BE2C (cell line): ENCODE measurements around the gene MRGPRE.

Experiments used
- DNase-seq: peaks from one replicate; pipeline ENCODE4 v3.0.0-alpha.2; 2020
- H3K27me3 ChIP-seq: fragments of 250-450 bp; sonication (Bioruptor Pico); 2 replicates; pipeline ENCODE4 v1.5.1; 2020; ENCODE audit warnings: mild to moderate bottlenecking
- H3K36me3 ChIP-seq: fragments of 250-450 bp; sonication (Bioruptor Pico); 2 replicates; pipeline ENCODE4 v1.5.1; 2020; ENCODE audit warnings: mild to moderate bottlenecking
- H3K4me1 ChIP-seq: fragments of 250-450 bp; sonication (Bioruptor Pico); 2 replicates; pipeline ENCODE4 v1.5.1; 2020
- H3K4me3 ChIP-seq: 2 replicates; pipeline ENCODE4 v1.5.1; 2011; ENCODE audit warnings: low read depth, low read length
- H3K9me3 ChIP-seq: fragments of 250-450 bp; sonication (Bioruptor Pico); 2 replicates; pipeline ENCODE4 v1.5.1; 2020
- TF ChIP-seq, protein P1 (sequence below): IDR thresholded peaks from 2 replicates; pipeline ENCODE4 v1.5.1; 2012; ENCODE audit warnings: mild to moderate bottlenecking, low read depth, low read length

MRGPRE gene

DNA sequence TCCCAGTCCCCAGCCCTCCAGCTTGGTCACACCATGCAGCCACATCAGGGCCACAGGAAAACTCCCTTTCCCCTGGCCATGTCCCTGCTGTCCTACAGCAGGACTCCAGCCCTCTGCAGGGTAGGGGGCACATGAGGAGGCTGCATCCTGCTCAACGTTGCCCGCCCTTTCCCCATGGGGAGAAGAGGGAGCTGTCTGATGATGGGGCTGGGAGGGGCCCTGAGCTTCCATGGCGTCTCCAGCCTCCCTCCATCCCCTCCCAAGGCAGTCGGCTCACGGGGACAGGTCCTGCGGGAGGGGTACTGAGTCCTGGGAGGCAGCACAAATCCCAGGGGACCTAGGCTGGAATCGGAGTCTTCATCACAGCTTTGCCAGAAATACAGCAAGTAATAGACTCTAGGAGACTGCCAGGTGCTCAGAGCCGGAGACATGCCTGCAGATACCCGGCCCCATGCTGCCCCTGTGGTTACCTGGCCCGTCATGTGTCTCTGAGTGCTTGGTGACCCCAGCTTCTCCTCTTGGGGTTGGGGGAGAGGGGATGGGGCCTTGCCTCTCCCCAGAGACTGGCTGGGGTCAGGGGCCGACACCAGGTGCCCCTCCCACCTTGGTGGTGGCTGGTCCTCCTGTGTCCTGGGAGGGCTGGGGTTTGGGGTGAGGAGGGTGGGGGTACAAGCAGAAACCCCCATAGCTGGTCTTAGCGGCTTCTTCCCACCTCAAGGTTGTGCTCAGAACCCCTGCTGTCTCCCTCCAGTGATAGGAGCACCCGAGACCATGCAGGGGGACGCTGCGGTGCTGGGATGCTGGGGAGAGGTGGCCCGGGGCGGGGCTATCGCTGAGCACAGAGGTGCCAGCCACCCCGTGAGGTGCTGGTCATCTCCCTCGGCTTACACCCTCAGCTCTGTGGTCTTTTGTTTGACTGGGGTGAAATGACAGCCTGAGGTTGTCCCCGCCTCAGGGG, 2.3 kb downstream of the MRGPRE start:
- Histone ChIP-seq H3K36me3 (no peaks in the 10 kb centered on the region), H3K27me3 (no peaks in the 10 kb centered on the region), H3K9me3 (no peaks in the 10 kb centered on the region), H3K4me3 (no peak overlapping the region), H3K4me1 (no peaks in the 10 kb centered on the region)
- TF ChIP-seq, protein P1, sequence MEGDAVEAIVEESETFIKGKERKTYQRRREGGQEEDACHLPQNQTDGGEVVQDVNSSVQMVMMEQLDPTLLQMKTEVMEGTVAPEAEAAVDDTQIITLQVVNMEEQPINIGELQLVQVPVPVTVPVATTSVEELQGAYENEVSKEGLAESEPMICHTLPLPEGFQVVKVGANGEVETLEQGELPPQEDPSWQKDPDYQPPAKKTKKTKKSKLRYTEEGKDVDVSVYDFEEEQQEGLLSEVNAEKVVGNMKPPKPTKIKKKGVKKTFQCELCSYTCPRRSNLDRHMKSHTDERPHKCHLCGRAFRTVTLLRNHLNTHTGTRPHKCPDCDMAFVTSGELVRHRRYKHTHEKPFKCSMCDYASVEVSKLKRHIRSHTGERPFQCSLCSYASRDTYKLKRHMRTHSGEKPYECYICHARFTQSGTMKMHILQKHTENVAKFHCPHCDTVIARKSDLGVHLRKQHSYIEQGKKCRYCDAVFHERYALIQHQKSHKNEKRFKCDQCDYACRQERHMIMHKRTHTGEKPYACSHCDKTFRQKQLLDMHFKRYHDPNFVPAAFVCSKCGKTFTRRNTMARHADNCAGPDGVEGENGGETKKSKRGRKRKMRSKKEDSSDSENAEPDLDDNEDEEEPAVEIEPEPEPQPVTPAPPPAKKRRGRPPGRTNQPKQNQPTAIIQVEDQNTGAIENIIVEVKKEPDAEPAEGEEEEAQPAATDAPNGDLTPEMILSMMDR: no peak
- no peak for DNase-seq

DNA sequence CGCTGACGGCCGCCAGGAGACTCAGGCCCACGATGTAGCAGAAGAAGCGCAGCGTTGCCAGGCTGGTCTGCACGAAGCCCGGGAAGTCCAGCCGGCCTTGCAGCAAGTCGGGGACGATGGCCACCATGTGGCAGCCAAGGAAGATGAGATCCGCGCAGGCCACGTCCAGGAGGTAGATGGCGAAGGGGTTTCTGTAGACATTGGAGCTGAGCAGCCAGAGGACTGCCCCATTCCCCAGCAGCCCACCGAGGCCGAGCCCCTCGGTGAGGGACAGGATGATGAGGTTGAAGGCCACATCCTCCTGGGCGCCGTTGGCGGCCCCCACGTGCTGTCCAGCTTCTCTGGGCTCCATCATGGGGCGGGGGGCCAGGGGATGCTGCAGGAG, 3.8 kb downstream of the MRGPRE start:
- Histone ChIP-seq H3K4me1 (no peaks in the 10 kb centered on the region), H3K9me3 (no peaks in the 10 kb centered on the region), H3K36me3 (no peaks in the 10 kb centered on the region), H3K4me3 (no peak overlapping the region), H3K27me3 (no peaks in the 10 kb centered on the region)
- TF ChIP-seq, protein P1: no peak
- DNase-seq: no peak

DNA sequence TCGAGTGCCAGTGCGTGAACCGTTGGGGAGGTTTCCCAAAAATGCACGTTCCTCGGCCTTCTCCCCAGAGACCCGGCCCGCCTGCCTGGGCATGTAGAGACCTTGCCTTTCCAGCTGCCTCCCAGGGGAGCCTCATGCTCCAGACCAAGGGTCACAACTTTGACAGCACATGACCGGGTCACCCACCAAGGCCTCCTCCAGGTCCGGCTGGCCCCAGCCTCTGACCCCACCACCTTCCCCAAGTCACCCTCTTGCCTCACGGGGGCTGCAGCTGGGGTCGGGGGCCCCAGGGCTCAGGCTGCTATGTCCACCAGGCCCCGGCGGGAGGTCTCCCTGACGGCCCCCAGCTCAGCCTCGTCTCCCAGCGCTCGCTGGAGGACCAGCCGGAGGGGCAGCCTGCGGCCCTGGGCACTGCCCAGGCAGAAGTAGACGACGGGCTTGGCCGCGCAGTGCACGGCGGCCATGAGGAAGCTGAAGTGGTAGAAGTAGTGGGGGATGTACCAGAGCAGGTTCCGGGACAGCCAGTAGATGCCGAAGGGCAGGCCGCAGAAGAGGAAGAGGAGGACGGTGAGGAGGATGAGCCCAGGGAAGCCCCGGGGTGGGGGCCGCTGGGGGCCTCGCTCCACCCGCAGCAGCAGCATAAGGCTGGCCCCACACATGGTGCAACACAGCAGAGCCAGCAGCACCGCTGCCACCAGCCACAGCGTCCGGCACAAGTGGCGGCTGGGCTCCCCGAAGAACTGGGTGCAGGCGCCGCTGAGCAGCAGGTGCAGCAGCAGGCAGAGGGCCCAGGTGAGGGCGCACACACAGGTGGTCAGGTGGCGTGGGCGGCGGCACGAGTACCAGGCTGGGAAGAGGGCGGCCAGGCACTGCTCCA, 4.4 kb downstream of the MRGPRE start:
- no peaks in the 10 kb centered on the region for H3K9me3 ChIP-seq
- H3K4me1 ChIP-seq: no peaks in the 10 kb centered on the region
- no peak overlapping the region for H3K4me3 ChIP-seq
- no peaks in the 10 kb centered on the region for H3K27me3 ChIP-seq
- TF ChIP-seq, protein P1: no peak
- H3K36me3 ChIP-seq: no peaks in the 10 kb centered on the region
- no peak for DNase-seq

DNA sequence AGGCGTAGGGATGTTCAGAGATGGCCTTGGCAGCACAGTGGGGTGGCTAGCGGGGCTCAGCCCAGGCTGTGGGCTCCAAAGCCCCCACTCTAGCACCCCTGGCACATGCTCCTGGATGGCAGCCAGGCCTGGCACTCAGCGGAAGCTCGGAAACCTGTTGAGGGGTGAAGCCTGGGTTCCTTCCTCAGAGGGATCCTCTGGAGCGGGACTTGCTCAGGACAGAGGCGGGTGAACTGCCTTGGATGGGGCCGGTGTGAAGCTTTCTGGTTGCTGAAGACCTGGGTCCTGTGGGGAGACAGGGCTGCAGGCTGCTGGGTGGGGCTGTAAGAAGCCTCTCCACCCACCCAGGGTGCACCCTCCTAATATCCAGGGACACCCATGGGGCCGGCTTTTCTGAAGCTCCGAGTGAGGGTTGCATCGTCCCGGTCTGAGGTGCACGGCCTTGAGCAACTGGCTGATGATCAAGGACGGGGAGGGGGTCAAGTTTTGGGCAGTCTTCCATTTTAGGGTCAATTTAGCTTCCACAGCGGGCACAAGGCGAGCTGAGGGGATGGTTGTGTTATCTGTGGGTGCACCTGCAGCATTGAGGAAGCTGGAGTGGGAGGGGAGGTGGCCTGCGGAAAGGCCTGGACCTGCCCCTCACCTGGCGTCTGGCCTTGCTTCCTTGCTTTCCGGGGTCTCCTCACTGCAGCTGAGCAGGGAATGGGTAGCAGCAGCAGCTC, 5.2 kb downstream of the MRGPRE start:
- TF ChIP-seq, protein P1: no peak
- H3K4me1 ChIP-seq: no peaks in the 10 kb centered on the region
- no peaks in the 10 kb centered on the region for H3K36me3 ChIP-seq
- H3K27me3 ChIP-seq: no peaks in the 10 kb centered on the region
- H3K4me3 ChIP-seq: no peak overlapping the region
- no peak for DNase-seq
- no peaks in the 10 kb centered on the region for H3K9me3 ChIP-seq

DNA sequence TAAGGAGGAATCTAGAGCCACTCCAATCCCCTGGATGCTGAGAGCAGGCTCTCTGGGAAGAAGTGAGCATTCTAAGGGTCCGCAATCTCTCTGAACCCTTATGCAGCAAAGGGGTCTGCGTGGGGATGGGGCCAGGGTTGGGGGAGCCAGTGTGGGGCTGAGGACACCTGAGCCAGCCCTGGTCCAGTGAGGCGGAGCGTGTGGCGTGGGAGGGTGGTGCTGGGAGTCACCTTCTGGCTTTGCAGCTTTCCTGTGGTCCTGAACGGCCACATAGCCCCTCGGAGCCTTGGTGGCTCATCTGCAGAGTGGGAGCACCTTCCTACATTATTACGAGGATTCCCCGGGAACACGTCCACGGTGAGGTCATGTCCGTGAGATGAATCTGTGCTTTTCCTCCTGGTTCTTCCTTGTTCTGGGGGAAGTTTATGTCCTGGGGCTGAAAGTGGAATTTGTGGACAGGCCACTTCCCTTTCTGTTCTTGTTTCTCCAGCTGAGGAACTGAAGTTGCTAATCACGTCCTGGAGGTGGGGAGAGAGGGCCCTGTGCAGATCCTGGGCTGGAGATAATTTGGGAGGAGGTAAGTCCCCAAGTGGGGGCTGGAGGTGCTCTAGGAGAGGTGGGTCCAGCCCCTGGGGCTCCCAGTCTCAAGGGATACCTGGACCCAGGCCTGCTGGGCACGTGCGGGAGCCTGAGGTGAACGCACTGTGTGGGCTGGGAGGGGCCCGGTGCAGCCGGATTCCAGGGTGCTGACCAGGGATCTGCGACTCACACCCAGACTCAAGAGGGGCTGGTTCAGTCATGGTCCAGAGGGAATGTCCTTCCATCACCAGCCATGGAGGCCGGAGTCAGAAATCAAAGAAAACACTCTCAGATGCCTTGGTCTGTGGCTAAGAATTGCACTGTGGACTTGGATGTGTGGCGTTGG, 6.1 kb downstream of the MRGPRE start:
- no peaks in the 10 kb centered on the region for H3K4me1 ChIP-seq
- TF ChIP-seq, protein P1: no peak
- H3K27me3 ChIP-seq: no peaks in the 10 kb centered on the region
- H3K4me3 ChIP-seq: no peak overlapping the region
- no peaks in the 10 kb centered on the region for H3K9me3 ChIP-seq
- no peaks in the 10 kb centered on the region for H3K36me3 ChIP-seq
- DNase-seq: no peak
